ENCODE results near the gene TOPBP1.

Gene TOPBP1

DNA sequence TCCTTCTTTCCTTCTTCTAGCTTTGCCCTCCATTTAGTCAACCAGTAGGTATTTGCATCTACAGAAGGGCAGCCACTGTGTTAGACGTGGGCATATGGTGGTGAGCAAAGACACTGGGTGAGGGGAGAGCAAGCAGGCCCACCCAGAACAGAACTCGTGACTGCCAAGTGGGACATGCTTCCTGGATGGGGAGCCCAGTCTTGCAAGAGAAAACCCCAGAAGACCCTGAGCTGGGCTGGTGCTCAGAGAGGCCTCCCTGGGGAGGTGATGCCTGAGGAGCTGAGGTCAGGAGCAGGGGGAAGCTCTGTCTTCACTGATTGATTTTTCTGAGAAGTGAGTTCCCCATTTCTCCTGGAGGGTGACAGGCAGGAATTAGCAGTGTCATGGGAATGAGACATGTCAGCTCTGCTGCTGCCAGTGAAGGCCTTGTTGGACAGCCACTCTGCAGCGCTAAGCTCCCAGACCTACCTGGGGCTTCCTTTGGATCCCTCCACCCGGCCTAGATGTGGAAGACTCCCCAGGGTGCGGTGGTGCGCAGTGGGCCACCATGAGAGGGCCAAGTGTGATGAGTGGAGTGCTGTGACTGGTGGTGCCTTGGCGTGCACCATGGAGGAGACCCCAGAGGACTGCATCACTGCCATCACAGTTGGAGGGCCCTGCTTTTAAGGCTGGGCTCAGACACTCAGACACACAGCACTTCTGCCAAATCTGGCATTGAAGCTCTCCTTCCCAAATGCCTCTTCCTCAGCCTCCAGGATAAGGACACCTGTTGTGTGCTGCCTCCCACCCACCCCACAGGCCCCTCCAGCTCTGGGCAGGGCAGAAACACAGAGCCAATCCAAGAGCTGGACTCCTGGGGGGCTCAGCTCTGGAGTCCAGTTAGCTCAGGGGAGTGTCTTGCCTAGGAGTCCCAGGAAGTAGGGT, 40.0 kb upstream of the TOPBP1 start:
- Histone ChIP-seq H3K27me3 (replicated peaks) (peaks cover 1% of the 10 kb centered on the region), H3K4me3 (ENCODE audit: low read depth, low read length) (no peak overlapping the region), H3K36me3 (replicated peaks) (no peaks in the 10 kb centered on the region), H3K27ac (no peak overlapping the region)
- TF ChIP-seq, protein P1, sequence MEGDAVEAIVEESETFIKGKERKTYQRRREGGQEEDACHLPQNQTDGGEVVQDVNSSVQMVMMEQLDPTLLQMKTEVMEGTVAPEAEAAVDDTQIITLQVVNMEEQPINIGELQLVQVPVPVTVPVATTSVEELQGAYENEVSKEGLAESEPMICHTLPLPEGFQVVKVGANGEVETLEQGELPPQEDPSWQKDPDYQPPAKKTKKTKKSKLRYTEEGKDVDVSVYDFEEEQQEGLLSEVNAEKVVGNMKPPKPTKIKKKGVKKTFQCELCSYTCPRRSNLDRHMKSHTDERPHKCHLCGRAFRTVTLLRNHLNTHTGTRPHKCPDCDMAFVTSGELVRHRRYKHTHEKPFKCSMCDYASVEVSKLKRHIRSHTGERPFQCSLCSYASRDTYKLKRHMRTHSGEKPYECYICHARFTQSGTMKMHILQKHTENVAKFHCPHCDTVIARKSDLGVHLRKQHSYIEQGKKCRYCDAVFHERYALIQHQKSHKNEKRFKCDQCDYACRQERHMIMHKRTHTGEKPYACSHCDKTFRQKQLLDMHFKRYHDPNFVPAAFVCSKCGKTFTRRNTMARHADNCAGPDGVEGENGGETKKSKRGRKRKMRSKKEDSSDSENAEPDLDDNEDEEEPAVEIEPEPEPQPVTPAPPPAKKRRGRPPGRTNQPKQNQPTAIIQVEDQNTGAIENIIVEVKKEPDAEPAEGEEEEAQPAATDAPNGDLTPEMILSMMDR (IDR thresholded peaks at IDR 0.05; ENCODE audit: low read depth, low read length, missing control alignments): no peak
- no peak for DNase-seq
- in situ Hi-C loops (cut with HindIII; ENCODE audit: low pct_ligation_motif_present, low sequenced_read_pairs): no loop called here

DNA sequence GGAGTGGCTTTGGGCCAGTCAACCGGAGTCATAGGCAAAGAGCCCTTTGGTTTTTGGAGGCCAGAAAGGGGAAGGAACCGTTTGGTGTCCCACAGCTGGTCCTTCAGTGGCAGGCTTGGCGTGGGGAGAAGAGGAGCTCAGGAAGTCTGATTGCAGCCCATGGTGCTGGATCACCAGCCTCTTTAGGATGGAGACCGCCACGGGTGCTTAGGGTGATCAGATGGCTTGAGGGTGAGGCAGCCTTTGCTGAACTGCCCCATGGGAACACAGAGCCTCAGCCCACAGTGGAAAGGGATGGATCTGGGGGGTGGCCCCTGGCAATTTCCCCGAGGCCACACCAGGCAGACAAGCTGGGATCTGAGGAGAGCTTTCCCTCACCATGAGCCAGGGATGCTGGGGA, 38.6 kb upstream of the TOPBP1 start:
- Histone ChIP-seq H3K36me3 (replicated peaks) (no peaks in the 10 kb centered on the region), H3K4me3 (ENCODE audit: low read depth, low read length) (no peak overlapping the region), H3K27me3 (replicated peaks) (no peaks in the 10 kb centered on the region), H3K27ac (no peak overlapping the region)
- TF ChIP-seq, protein P1 (IDR thresholded peaks at IDR 0.05; ENCODE audit: low read depth, low read length, missing control alignments): no peak
- in situ Hi-C loops (cut with HindIII; ENCODE audit: low pct_ligation_motif_present, low sequenced_read_pairs): no loop called here
- DNase-seq: no peak

DNA sequence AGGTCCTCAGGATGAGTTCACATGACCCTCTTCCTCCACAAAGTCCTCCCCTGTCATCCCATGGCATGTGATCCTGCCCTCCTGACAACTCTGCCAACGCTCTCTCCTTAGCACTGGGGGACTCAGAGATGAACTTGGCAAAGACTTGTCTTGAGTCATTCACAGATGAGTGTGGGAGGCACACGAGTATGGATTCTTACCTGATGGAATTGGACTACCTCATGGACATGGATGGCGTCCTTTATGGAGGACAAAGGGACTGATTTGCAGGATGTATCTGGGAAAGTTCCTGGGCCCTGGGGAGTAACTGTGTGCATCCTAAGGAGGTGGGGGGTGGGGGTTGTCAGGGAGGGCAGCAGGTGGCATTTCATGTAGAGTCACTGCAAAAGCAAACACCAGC, 38.2 kb upstream of the TOPBP1 start:
- H3K27ac ChIP-seq: no peak overlapping the region
- no peaks in the 10 kb centered on the region for H3K27me3 ChIP-seq (replicated peaks)
- DNase-seq: no peak
- H3K4me3 ChIP-seq (ENCODE audit: low read depth, low read length): no peak overlapping the region
- TF ChIP-seq, protein P1 (IDR thresholded peaks at IDR 0.05; ENCODE audit: low read depth, low read length, missing control alignments): no peak
- no peaks in the 10 kb centered on the region for H3K36me3 ChIP-seq (replicated peaks)
- in situ Hi-C loops (cut with HindIII; ENCODE audit: low pct_ligation_motif_present, low sequenced_read_pairs): no loop called here

GRCh38 chr3:133699467-133699866, 37.7 kb upstream of the TOPBP1 start:
- no peak overlapping the region for H3K4me3 ChIP-seq (ENCODE audit: low read depth, low read length)
- in situ Hi-C loops (cut with HindIII; ENCODE audit: low pct_ligation_motif_present, low sequenced_read_pairs): no loop called here
- no peaks in the 10 kb centered on the region for H3K27me3 ChIP-seq (replicated peaks)
- H3K36me3 ChIP-seq (replicated peaks): no peaks in the 10 kb centered on the region
- TF ChIP-seq, protein P1 (IDR thresholded peaks at IDR 0.05; ENCODE audit: low read depth, low read length, missing control alignments): no peak
- H3K27ac ChIP-seq: no peak overlapping the region
- DNase-seq: no peak

DNA sequence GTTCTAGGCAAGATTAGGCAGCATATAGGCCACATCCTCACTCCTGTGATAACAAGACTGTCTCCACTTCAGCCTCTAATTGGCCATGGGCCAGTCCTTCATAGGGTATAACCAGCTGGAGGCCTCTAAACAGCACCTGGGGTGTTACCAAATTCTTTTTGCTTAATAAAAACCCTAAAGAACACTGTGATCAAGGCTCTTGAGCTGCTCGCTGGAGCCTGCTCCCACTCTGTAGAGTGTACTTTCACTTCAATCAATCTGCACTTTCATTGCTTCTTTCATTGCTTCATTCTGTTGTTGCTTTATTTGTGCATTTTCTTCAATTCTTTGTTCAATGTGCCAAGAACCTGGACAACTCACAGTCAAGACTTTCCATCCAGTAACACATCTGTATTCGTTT, 36.2 kb upstream of the TOPBP1 start:
- no peak for DNase-seq

More for the DNA sequence above, 36.2 kb upstream of the TOPBP1 start:
- TF ChIP-seq, protein P1 (IDR thresholded peaks at IDR 0.05; ENCODE audit: low read depth, low read length, missing control alignments): no peak
- Histone ChIP-seq H3K27me3 (replicated peaks) (no peaks in the 10 kb centered on the region), H3K27ac (no peak overlapping the region), H3K4me3 (ENCODE audit: low read depth, low read length) (no peak overlapping the region), H3K36me3 (replicated peaks) (no peaks in the 10 kb centered on the region)
- in situ Hi-C loops (cut with HindIII; ENCODE audit: low pct_ligation_motif_present, low sequenced_read_pairs): no loop called here
